ENCODE data around the gene PCNX1.

GRCh38 chr14:71006200-71006563 is 98.9 kb downstream of the PCNX1 start:
- TF ChIP-seq RCOR1 (IDR thresholded peaks at IDR 0.05; ENCODE audit: insufficient replicate concordance, low read length) (no peak), CTCF (conservative IDR thresholded peaks at IDR 0.05; ENCODE audit: low read depth, low read length) (no peak)
- TF ChIP-seq, protein P1, sequence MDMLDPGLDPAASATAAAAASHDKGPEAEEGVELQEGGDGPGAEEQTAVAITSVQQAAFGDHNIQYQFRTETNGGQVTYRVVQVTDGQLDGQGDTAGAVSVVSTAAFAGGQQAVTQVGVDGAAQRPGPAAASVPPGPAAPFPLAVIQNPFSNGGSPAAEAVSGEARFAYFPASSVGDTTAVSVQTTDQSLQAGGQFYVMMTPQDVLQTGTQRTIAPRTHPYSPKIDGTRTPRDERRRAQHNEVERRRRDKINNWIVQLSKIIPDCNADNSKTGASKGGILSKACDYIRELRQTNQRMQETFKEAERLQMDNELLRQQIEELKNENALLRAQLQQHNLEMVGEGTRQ (IDR thresholded peaks at IDR 0.05; ENCODE audit: low read depth, low read length): no peak
